Small intestine (tissue), 7 donors: ENCODE measurements around the gene DCDC2. TPM values are rescaled to one million over a fixed set of nuclear protein-coding genes. Genes with fewer than 3 reads are reported as not detected.
"Not testable (repeated sequence)": the region's sequence is repeated elsewhere in the genome, so short reads cannot be mapped to it uniquely, and the experiment has no call there.

Source experiments
- DNase-seq, 2 donors: peaks; one replicate each; pipeline versions ENCODE4 v3.0.0 to v3.0.0-alpha.2; 2013
- FAIRE-seq: peaks from 2 replicates; lab custom pipeline; 2012; peaks lifted over from hg19 to GRCh38; lab: Jason Lieb, UNC
- H3K27ac ChIP-seq, 3 donors: one replicate each; pipeline ENCODE4 v1.5.1; 2013; ENCODE audit warnings: low read length in 2 of 3, mild to moderate bottlenecking in 2 of 3, control low read depth in 1 of 3, inconsistent platforms in 1 of 3, low read depth in 1 of 3, moderate library complexity in 1 of 3
- H3K27me3 ChIP-seq, 3 donors: one replicate each; pipeline ENCODE4 v1.6.1; 2013; ENCODE audit warnings: low read length in 3 of 3, inconsistent platforms in 1 of 3; ENCODE audit not compliant: control insufficient read depth in 3 of 3, insufficient read depth in 3 of 3
- H3K36me3 ChIP-seq, 3 donors: one replicate each; pipeline ENCODE4 v1.6.1; 2013; ENCODE audit warnings: low read length in 3 of 3, inconsistent platforms in 1 of 3, low read depth in 1 of 3, mild to moderate bottlenecking in 1 of 3, moderate library complexity in 1 of 3; ENCODE audit not compliant: control insufficient read depth in 3 of 3, insufficient read depth in 2 of 3
- H3K4me1 ChIP-seq, 3 donors: one replicate each; pipeline ENCODE4 v1.6.1; 2013; ENCODE audit warnings: low read length in 2 of 3, inconsistent platforms in 1 of 3, low read depth in 1 of 3, mild to moderate bottlenecking in 1 of 3, moderate library complexity in 1 of 3; ENCODE audit not compliant: control insufficient read depth in 3 of 3, insufficient read depth in 2 of 3
- H3K4me3 ChIP-seq, 3 donors: one replicate each; pipeline ENCODE4 v1.5.1; 2013; ENCODE audit warnings: low read length in 3 of 3, control low read depth in 1 of 3, inconsistent platforms in 1 of 3, low read depth in 1 of 3, mild to moderate bottlenecking in 1 of 3, moderate library complexity in 1 of 3
- H3K9me3 ChIP-seq, 2 donors: one replicate each; pipeline ENCODE4 v1.6.1; 2013; ENCODE audit warnings: low read depth in 1 of 2, low read length in 1 of 2; ENCODE audit not compliant: control insufficient read depth in 2 of 2, insufficient read depth in 1 of 2
- WGBS, 3 donors: extraction: QIAGEN DNeasy Blood & Tissue Kit; methylation state at CpG; one replicate each; pipeline ENCODE4 v1.1.7; 2013; 5-methylcytosine and 5-hydroxymethylcytosine counted together
- polyA plus RNA-seq, 4 donors: library from polyadenylated mRNA; stranded (reverse) in 3 of 4; unstranded in 1 of 4; fragments of 200-250 nt in 3 of 4; fragments of 120-200 nt in 1 of 4; gene quantifications; one replicate each; pipeline versions ENCODE4 v1.2.1 to v1.2.3, GENCODE V29; 2013
- donor health status: healthy with polysubstance abuse.
- donor health status: control.
- donor health status: control.
- donor health status: Bipolar disorder and iron deficiency.
- donor health status: healthy.

DCDC2 gene
- polyA plus RNA-seq, 4 donors: 0.49 to 6.9 TPM; not detected in 2

GRCh38 chr6:24283043-24283985 lies 74.5 kb downstream of the DCDC2 start:
- Histone ChIP-seq H3K9me3 (no peaks in the 10 kb centered on the region), H3K27ac (peak overlapping the region in 1 of 3 donors; percentile 0), H3K36me3 (peaks cover 0 to 4% (median 0%) of the 10 kb centered on the region in 3 donors), H3K4me3 (peak overlapping the region in 1 of 3 donors; percentile 2), H3K27me3 (no peaks in the 10 kb centered on the region), H3K4me1 (peaks cover 0 to 8% (median 3%) of the 10 kb centered on the region in 3 donors)
- DNase-seq (peak; percentile 56 to 89), FAIRE-seq (no peak)
- whole genome bisulfite sequencing, 3 donors: 3 to 5% (median 3%) methylated on average over 10 of the region's 10 CpGs

- Histone ChIP-seq H3K4me3 (no peak overlapping the region), H3K4me1 (peaks cover 0 to 4% (median 0%) of the 10 kb centered on the region in 3 donors), H3K27ac (no peak overlapping the region), H3K27me3 (peaks cover 0 to 3% (median 0%) of the 10 kb centered on the region in 3 donors), H3K36me3 (peaks cover 0 to 4% (median 0%) of the 10 kb centered on the region in 3 donors), H3K9me3 (no peaks in the 10 kb centered on the region)
- FAIRE-seq (peak; percentile 83), DNase-seq (no peak)
- WGBS, 3 donors: 0 to 5% (median 0%) methylated on average over 1 of the region's 1 CpG
Measured at GRCh38 chr6:24274441-24275083, 83.3 kb downstream of the DCDC2 start.

GRCh38 chr6:24273096-24273870 lies 84.6 kb downstream of the DCDC2 start:
- Histone ChIP-seq H3K27ac (no peak overlapping the region), H3K36me3 (no peaks in the 10 kb centered on the region), H3K9me3 (no peaks in the 10 kb centered on the region), H3K4me1 (peaks cover 0 to 4% (median 0%) of the 10 kb centered on the region in 3 donors), H3K27me3 (peaks cover 0 to 3% (median 0%) of the 10 kb centered on the region in 3 donors), H3K4me3 (no peak overlapping the region)
- 67 to 77% (median 73%) methylated on average over 7 of the region's 7 CpGs for WGBS, 3 donors
- FAIRE-seq: no peak
- no peak for DNase-seq

- no peaks in the 10 kb centered on the region for H3K36me3 ChIP-seq
- H3K4me1 ChIP-seq: peaks cover 0 to 4% (median 0%) of the 10 kb centered on the region in 3 donors
- H3K27ac ChIP-seq: no peak overlapping the region
- peaks cover 0 to 3% (median 0%) of the 10 kb centered on the region in 3 donors for H3K27me3 ChIP-seq
- H3K9me3 ChIP-seq: no peaks in the 10 kb centered on the region
- H3K4me3 ChIP-seq: no peak overlapping the region
- FAIRE-seq (no peak), DNase-seq (no peak)
Measured at GRCh38 chr6:24272553-24272952, 85.3 kb downstream of the DCDC2 start.

GRCh38 chr6:24272148-24272547 lies 85.7 kb downstream of the DCDC2 start:
- DNase-seq: no peak
- Histone ChIP-seq H3K27me3 (peaks cover 0 to 3% (median 0%) of the 10 kb centered on the region in 3 donors), H3K9me3 (no peaks in the 10 kb centered on the region), H3K4me3 (no peak overlapping the region), H3K36me3 (no peaks in the 10 kb centered on the region), H3K4me1 (peaks cover 0 to 4% (median 0%) of the 10 kb centered on the region in 3 donors), H3K27ac (no peak overlapping the region)
- no peak for FAIRE-seq
- 84 to 97% (median 91%) methylated on average over 1 of the region's 1 CpG for WGBS, 3 donors

- Histone ChIP-seq H3K9me3 (no peaks in the 10 kb centered on the region), H3K27me3 (peaks cover 0 to 3% (median 0%) of the 10 kb centered on the region in 3 donors), H3K27ac (no peak overlapping the region), H3K4me1 (peaks cover 0 to 4% (median 0%) of the 10 kb centered on the region in 3 donors), H3K4me3 (no peak overlapping the region), H3K36me3 (no peaks in the 10 kb centered on the region)
- peak in 1 of 2 donors; percentile 18 for DNase-seq
- WGBS, 3 donors: 45 to 52% (median 50%) methylated on average over 1 of the region's 1 CpG
- no peak for FAIRE-seq
Measured at GRCh38 chr6:24270011-24270410, 87.8 kb downstream of the DCDC2 start.

- H3K27ac ChIP-seq, DNase-seq, H3K36me3 ChIP-seq, H3K4me1 ChIP-seq, H3K27me3 ChIP-seq, H3K9me3 ChIP-seq, FAIRE-seq, H3K4me3 ChIP-seq: not testable (repeated sequence)
- WGBS, 3 donors: 76 to 85% (median 79%) methylated on average over 6 of the region's 6 CpGs
Measured at GRCh38 chr6:24258214-24258613, 99.6 kb downstream of the DCDC2 start.

- WGBS, 3 donors: 77 to 82% (median 80%) methylated on average over 4 of the region's 4 CpGs
- Histone ChIP-seq H3K36me3 (no peaks in the 10 kb centered on the region), H3K9me3 (no peaks in the 10 kb centered on the region), H3K4me1 (no peaks in the 10 kb centered on the region), H3K27ac (no peak overlapping the region), H3K4me3 (no peak overlapping the region), H3K27me3 (peaks cover 0 to 2% (median 0%) of the 10 kb centered on the region in 3 donors)
- DNase-seq (peak in 1 of 2 donors; percentile 16), FAIRE-seq (no peak)
Measured at GRCh38 chr6:24257282-24257681, 100.6 kb downstream of the DCDC2 start.
